Measurements from ENCODE around the gene APOBEC3B. TPM values are rescaled to one million over a fixed set of nuclear protein-coding genes. Genes with fewer than 3 reads are reported as not detected.
"Not testable (repeated sequence)": the region's sequence is repeated elsewhere in the genome, so short reads cannot be mapped to it uniquely, and the experiment has no call there.

The APOBEC3B gene
- total RNA-seq, 2 experiments from 2014 or later, result 12.1 to 13.3 TPM

- ATAC-seq (no peak), DNase-seq (no peak)
- Mint-ChIP-seq H3K9me3 (ENCODE audit: insufficient read depth) (no peaks in the 10 kb centered on the region), H3K36me3 (ENCODE audit: low read depth) (no peaks in the 10 kb centered on the region), H3K4me1 (ENCODE audit: low read depth) (peaks cover 15% of the 10 kb centered on the region), H3K4me3 (no peak overlapping the region), H3K27ac (no peak overlapping the region), H3K27me3 (ENCODE audit: low read depth) (peaks cover 24% of the 10 kb centered on the region)
- ChIA-PET POLR2A (no interaction called here), CTCF (interaction anchor here (1.1 to 5.5 kb wide), 4 partner anchors 10 to 148 kb away, joined by 4 to 52 read pairs (median 24); partner anchors contain the start of gene CBX6)
Measured at GRCh38 chr22:38970551-38970950, 11.6 kb upstream of the APOBEC3B start.

- peaks cover 15% of the 10 kb centered on the region for H3K4me1 Mint-ChIP-seq (ENCODE audit: low read depth)
Measured at GRCh38 chr22:38971202-38971601, 10.9 kb upstream of the APOBEC3B start.

GRCh38 chr22:38971791-38972190 lies 10.4 kb upstream of the APOBEC3B start:
- H3K4me1 Mint-ChIP-seq (ENCODE audit: low read depth), result peaks cover 13% of the 10 kb centered on the region
- ChIA-PET CTCF (interaction anchor here (1.1 to 5.5 kb wide), 4 partner anchors 8 to 147 kb away, joined by 4 to 52 read pairs (median 24); partner anchors contain the start of gene CBX6), POLR2A (no interaction called here)
- peaks cover 2% of the 10 kb centered on the region for H3K36me3 Mint-ChIP-seq (ENCODE audit: low read depth)
- DNase-seq (no peak), ATAC-seq (no peak)
- H3K27me3 Mint-ChIP-seq (ENCODE audit: low read depth), result peaks cover 24% of the 10 kb centered on the region
- H3K27ac Mint-ChIP-seq, result no peak overlapping the region
- no peaks in the 10 kb centered on the region for H3K9me3 Mint-ChIP-seq (ENCODE audit: insufficient read depth)
- H3K4me3 Mint-ChIP-seq, result no peak overlapping the region

More at GRCh38 chr22:38971202-38971601, 10.9 kb upstream of the APOBEC3B start:
- Mint-ChIP-seq H3K4me3 (no peak overlapping the region), H3K27me3 (ENCODE audit: low read depth) (peaks cover 24% of the 10 kb centered on the region), H3K9me3 (ENCODE audit: insufficient read depth) (no peaks in the 10 kb centered on the region), H3K27ac (no peak overlapping the region), H3K36me3 (ENCODE audit: low read depth) (peaks cover 2% of the 10 kb centered on the region)
- ChIA-PET CTCF (interaction anchor here (0.7 to 5.5 kb wide), 5 partner anchors 9 to 147 kb away, joined by 3 to 52 read pairs (median 4); partner anchors contain the start of gene CBX6), POLR2A (interaction anchor here (0.6 kb wide), 1 partner anchor 46 kb away, joined by 3 read pairs; no protein-coding TSS in a partner anchor)
- ATAC-seq, result no peak
- no peak for DNase-seq

GRCh38 chr22:38972558-38972957 lies 9.6 kb upstream of the APOBEC3B start:
- peaks cover 2% of the 10 kb centered on the region for H3K36me3 Mint-ChIP-seq (ENCODE audit: low read depth)
- no peak overlapping the region for H3K27ac Mint-ChIP-seq
- CTCF ChIA-PET, result interaction anchor here (1.2 to 5.5 kb wide), 5 partner anchors 18 to 146 kb away, joined by 3 to 52 read pairs (median 9); partner anchors contain the start of gene CBX6
- ATAC-seq, result no peak
- POLR2A ChIA-PET, result no interaction called here
- DNase-seq, result no peak
- peaks cover 24% of the 10 kb centered on the region for H3K27me3 Mint-ChIP-seq (ENCODE audit: low read depth)
- no peak overlapping the region for H3K4me3 Mint-ChIP-seq
- H3K9me3 Mint-ChIP-seq (ENCODE audit: insufficient read depth), result no peaks in the 10 kb centered on the region
- H3K4me1 Mint-ChIP-seq (ENCODE audit: low read depth), result peaks cover 10% of the 10 kb centered on the region

- ATAC-seq (peak; percentile 71), DNase-seq (peak; percentile 70)
- Mint-ChIP-seq H3K9me3 (ENCODE audit: insufficient read depth) (no peaks in the 10 kb centered on the region), H3K27me3 (ENCODE audit: low read depth) (peaks cover 28% of the 10 kb centered on the region), H3K36me3 (ENCODE audit: low read depth) (peaks cover 2% of the 10 kb centered on the region), H3K4me3 (no peak overlapping the region), H3K4me1 (ENCODE audit: low read depth) (peaks cover 7% of the 10 kb centered on the region), H3K27ac (no peak overlapping the region)
- ChIA-PET POLR2A (interaction anchor here (0.6 to 0.7 kb wide), 2 partner anchors 22 to 68 kb away, joined by 3 read pairs; no protein-coding TSS in a partner anchor), CTCF (interaction anchor here (0.7 to 5.5 kb wide), 18 partner anchors 9 to 205 kb away, joined by 3 to 52 read pairs (median 4); partner anchors contain the start of genes APOBEC3B and CBX6)
Measured at GRCh38 chr22:38973289-38974169, 8.6 kb upstream of the APOBEC3B start.

GRCh38 chr22:38974170-38974825 lies 7.8 kb upstream of the APOBEC3B start:
- ATAC-seq, result no peak
- Mint-ChIP-seq H3K9me3 (ENCODE audit: insufficient read depth) (no peaks in the 10 kb centered on the region), H3K4me1 (ENCODE audit: low read depth) (peaks cover 7% of the 10 kb centered on the region)

GRCh38 chr22:38974826-38975175 lies 7.3 kb upstream of the APOBEC3B start:
- ChIA-PET CTCF (interaction anchor here (2.0 to 5.5 kb wide), 4 partner anchors 9 to 206 kb away, joined by 5 to 52 read pairs (median 34); partner anchors contain the start of gene CBX6), POLR2A (no interaction called here)
- Mint-ChIP-seq H3K9me3 (ENCODE audit: insufficient read depth) (no peaks in the 10 kb centered on the region), H3K27me3 (ENCODE audit: low read depth) (peaks cover 25% of the 10 kb centered on the region), H3K4me1 (ENCODE audit: low read depth) (peaks cover 7% of the 10 kb centered on the region), H3K27ac (no peak overlapping the region), H3K4me3 (no peak overlapping the region), H3K36me3 (ENCODE audit: low read depth) (peaks cover 2% of the 10 kb centered on the region)
- ATAC-seq (no peak), DNase-seq (no peak)

More at GRCh38 chr22:38974170-38974825, 7.8 kb upstream of the APOBEC3B start:
- DNase-seq, result no peak
- Mint-ChIP-seq H3K4me3 (no peak overlapping the region), H3K27me3 (ENCODE audit: low read depth) (peaks cover 28% of the 10 kb centered on the region), H3K36me3 (ENCODE audit: low read depth) (peaks cover 2% of the 10 kb centered on the region), H3K27ac (no peak overlapping the region)
- ChIA-PET CTCF (interaction anchor here (0.7 to 5.5 kb wide), 15 partner anchors 8 to 205 kb away, joined by 3 to 52 read pairs (median 5); partner anchors contain the start of genes APOBEC3B and CBX6), POLR2A (interaction anchor here (0.6 kb wide), 1 partner anchor 67 kb away, joined by 3 read pairs; no protein-coding TSS in a partner anchor)

- H3K9me3 Mint-ChIP-seq (ENCODE audit: insufficient read depth); ATAC-seq; DNase-seq; H3K27ac Mint-ChIP-seq; POLR2A ChIA-PET; H3K4me3 Mint-ChIP-seq; CTCF ChIA-PET; H3K36me3 Mint-ChIP-seq (ENCODE audit: low read depth): not testable (repeated sequence)
- peaks cover 20% of the 10 kb centered on the region for H3K4me1 Mint-ChIP-seq (ENCODE audit: low read depth)
- H3K27me3 Mint-ChIP-seq (ENCODE audit: low read depth), result peaks cover 11% of the 10 kb centered on the region
Measured at GRCh38 chr22:38977289-38977688, 4.9 kb upstream of the APOBEC3B start.

GRCh38 chr22:38980587-38980986 lies 1.6 kb upstream of the APOBEC3B start:
- Mint-ChIP-seq H3K36me3 (ENCODE audit: low read depth) (peaks cover 17% of the 10 kb centered on the region), H3K4me1 (ENCODE audit: low read depth) (peaks cover 40% of the 10 kb centered on the region)
- POLR2A ChIA-PET, result interaction anchor here (1.3 kb wide), 1 partner anchor 14 kb away, joined by 3 read pairs; no protein-coding TSS in a partner anchor
- not testable (repeated sequence) for H3K4me3 Mint-ChIP-seq; DNase-seq; H3K27ac Mint-ChIP-seq; H3K9me3 Mint-ChIP-seq (ENCODE audit: insufficient read depth); ATAC-seq; H3K27me3 Mint-ChIP-seq (ENCODE audit: low read depth)
- CTCF ChIA-PET, result interaction anchor here (1.5 to 6.1 kb wide), 4 partner anchors 9 to 110 kb away, joined by 3 to 35 read pairs (median 11); partner anchors contain the start of gene CBX6

GRCh38 chr22:38981005-38981991 lies 849 bp upstream of the APOBEC3B start:
- no peaks in the 10 kb centered on the region for H3K9me3 Mint-ChIP-seq (ENCODE audit: insufficient read depth)
- DNase-seq (no peak), ATAC-seq (peak; percentile 5)
- ChIA-PET POLR2A (interaction anchor here (1.3 kb wide), 1 partner anchor 14 kb away, joined by 3 read pairs; no protein-coding TSS in a partner anchor), CTCF (interaction anchor here (0.7 to 6.1 kb wide), 7 partner anchors 8 to 111 kb away, joined by 3 to 35 read pairs (median 5); partner anchors contain the start of genes APOBEC3C and CBX6)
- H3K27me3 Mint-ChIP-seq (ENCODE audit: low read depth), result peaks cover 6% of the 10 kb centered on the region
- peak overlapping the region; percentile 95 for H3K27ac Mint-ChIP-seq
- peak overlapping the region; percentile 75 for H3K4me3 Mint-ChIP-seq
- H3K4me1 Mint-ChIP-seq (ENCODE audit: low read depth), result peaks cover 46% of the 10 kb centered on the region
- peaks cover 16% of the 10 kb centered on the region for H3K36me3 Mint-ChIP-seq (ENCODE audit: low read depth)
